ENCODE results near the gene PARVG. TPM values are rescaled to one million over a fixed set of nuclear protein-coding genes. Genes with fewer than 3 reads are reported as not detected.

PARVG gene
- total RNA-seq, 1 donor from 2014 or later: 2.1 TPM

DNA sequence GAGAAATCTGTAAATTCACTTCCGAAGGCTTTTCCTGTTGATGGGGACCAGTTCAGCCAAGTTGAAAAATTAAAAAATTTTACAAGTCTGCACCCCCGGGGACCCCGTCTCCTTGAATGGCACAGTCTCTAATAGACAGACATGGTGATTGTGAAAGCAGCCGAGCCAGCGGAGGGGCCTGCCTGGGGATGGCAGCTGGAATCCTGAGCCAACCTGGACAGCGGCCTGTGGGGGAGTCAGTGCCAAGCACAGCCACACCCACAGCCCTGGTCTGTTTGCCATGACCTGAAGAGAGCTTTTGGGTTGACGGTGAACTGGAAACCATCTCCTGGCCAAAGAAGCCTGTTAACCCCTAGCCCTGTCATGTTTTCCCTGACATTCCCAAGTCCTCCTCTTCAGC lies 64.7 kb downstream of the PARVG start:
- no peak for ATAC-seq

DNA sequence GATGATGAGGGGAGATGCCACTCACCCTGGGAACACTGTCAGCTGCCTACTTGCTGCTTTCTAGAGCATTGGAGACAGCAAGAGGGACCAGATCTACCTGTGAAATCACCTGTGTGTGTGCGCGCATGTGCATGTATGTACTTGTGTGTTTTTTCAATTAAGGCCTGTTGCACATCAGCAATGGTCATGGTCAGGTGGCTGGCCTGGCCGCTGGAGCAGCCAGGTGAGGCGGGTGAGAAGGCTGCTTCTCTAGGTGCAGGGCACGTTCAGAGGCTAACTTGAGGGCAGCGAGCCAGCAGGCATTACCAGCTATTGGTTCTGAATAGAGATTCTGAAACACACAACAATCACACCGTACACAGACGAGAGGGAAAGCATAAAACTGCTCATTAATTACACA lies 65.1 kb downstream of the PARVG start:
- no peak for ATAC-seq

DNA sequence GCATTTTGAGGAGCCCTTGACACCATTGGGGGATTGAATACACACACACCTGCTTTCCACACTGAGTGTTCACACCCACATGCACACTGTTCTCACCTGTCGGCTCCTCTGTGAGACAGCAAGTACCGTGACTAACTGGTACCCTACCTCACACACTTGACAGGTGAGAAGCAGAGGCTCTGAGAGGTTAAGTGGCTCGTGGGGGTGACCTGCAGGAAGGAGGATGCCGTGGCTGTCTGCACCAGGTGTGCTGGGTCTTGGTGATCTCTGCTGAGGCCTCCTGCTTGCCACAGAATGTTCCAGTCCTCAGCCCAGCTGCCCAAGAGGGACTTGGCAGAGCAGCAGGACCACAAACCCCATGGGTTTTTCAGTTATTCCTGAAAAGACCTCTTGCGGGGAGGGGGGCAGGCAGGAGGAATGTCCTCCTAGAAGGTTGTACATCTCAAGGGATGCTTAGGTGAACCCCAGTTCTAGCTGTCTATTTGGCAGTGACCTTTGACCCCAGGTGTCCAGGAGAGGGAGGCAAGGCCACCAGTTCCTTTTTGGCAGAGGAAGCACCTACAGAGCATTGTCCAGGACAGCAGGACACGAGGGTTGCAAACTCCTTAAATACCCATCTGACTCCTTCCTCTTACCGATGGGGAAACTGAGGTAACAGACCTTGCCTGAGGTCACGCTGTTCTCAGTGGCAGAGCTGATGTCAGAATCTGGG lies 66.0 kb downstream of the PARVG start:
- ATAC-seq: no peak

DNA sequence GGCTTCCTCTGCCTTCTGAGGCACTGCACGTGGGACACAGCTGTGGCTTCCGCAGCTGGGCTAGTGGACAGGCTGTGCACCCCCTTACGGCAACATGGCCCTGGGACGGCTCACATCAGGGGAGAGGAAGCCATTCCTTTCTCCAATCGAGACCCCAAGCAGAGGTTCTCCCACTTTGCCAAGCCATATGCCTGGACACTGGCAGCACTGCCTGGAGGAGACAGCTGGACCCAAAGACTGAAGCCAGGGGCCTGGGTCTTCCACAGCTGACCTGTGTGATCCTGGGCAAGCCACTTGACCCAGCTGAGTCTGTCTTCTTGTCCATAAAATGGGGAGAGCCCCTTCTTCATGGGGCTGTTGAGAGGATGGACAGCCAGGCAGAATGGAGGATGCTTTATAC lies 66.6 kb downstream of the PARVG start:
- ATAC-seq: no peak

DNA sequence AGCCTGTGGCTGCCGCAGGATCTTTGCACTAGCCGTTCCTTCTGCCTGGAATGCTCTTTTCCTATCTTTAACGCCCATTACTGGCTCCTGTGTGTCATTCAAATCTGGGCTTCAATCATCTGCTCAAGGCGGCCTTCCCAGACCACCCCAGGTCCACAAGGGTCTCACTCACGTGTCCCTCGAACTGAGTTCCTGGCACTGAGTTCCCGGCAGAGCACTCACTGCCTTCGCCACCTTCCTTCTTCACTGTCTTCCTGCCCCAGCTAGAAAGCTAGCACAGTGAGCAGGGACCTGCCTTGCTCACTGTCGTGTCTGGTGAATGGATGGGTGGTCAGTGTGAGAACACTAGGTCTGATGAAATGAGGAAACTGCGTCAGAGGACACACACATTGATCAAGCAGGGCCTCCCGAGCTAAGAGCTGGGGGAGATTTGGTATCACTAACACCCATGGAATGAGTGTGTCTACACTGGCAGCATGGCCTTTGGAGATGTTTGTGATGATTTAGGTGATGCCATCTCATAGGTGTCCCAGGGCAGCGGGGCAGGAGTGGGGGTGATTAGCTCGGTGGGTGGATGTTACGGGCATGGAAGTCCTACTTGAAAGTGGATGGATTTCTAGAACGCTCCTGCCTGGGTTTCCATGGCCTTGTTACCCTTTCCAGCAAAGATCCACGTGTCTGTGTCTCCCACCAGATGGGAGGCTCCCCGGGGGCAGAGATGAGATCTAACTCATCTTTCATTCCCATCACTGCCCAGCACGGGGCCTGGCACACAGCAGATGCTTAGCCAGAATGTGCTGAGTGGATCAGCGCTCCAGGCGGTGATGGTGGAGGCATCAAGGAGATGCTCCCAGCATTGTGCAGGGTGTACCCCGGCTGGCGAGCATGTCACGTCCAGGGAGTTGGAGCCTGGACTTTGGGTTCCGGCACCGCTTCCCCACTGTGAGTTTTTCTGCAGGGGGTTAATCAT lies 67.5 kb downstream of the PARVG start:
- ATAC-seq: no peak

DNA sequence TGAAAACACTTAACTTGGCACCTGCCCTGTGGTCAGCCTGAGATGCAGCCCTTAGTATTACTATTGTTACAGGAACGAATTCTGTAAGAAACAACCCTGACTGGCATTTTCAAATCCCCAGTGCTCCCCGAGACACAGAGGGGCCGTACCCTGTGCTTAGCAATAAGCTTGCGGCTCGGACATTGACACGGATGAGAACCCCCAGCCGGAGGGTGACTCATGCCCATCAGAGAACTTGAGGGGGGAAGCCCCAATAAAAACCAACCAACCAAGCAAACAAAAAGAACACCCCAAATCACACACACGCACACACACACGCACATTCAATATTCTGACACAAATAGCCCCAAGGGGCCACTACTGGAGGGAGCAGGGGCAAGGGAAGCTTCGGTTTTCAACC lies 68.2 kb downstream of the PARVG start:
- no peak for ATAC-seq

DNA sequence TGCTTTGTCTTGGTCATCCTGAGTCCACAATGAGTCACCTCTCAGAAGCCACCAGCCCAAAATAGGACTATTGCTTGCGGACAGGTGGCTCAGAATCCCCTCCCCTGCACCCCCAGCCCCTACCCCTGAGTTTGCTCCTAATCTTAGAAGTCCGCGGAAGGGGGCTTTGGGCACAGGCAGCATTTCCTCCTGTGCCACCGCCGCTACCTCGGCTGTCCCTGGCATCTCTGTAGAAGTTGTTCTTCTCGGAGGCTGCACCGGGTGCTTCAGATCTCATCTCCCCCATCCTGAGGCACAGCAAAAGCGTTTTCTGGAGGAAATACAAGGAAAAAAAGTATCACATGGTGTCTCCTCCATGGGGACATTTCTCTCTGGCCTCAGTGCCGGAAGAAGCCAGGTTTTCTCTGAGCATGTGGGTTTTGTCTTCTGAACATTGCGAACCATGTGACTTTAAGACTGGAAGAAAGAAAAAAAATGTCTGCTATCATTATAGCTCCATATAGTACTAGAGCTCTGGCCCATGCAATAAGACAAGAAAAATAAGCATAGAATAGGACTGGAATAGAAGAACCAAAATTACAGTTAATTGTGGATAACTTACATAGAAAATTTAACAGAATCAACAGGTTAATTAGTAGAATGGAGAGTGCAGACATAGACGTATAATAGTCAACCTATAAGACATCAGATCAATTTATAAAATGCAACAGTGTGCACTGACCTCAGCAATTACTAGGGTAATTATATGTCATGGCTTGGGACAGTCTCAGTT lies 68.8 kb downstream of the PARVG start:
- no peak for ATAC-seq

DNA sequence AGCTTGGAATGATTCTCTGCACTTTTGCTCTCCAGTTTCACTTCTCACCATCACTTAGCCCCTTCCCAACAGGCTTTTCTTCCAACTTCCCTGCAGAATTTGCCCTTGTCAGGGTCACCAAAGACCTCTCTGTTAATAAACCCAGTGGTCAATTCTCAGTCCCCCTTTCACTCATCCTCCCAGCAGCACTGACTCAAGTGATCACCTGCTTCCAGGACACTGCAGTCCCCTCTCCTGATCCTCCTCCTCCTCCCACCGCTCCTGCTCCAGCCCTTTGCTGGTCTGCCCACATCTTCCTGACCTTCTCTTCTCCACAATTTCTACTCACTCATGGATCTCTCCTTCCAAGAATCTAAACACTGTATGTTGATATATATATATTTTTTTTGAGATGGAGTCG lies 74.1 kb downstream of the PARVG start:
- ATAC-seq: no peak

DNA sequence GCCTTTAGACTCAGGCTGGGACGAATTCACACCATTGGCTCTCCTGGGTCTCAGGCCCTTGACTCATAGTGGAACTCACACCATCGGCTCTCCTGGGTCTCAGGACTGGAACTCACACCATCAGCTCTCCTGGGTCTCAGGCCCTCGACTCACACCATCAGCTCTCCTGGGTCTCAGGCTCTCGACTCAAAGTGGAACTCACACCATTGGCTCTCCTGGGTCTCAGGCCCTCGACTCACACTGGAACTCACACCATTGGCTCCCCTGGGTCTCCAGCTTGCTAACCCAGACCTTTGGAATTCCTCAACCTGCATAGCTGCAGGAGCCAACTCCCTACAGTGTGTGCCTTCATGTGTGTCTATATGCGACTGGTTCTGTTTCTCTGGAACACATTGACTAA lies 75.4 kb downstream of the PARVG start:
- no peak for ATAC-seq

DNA sequence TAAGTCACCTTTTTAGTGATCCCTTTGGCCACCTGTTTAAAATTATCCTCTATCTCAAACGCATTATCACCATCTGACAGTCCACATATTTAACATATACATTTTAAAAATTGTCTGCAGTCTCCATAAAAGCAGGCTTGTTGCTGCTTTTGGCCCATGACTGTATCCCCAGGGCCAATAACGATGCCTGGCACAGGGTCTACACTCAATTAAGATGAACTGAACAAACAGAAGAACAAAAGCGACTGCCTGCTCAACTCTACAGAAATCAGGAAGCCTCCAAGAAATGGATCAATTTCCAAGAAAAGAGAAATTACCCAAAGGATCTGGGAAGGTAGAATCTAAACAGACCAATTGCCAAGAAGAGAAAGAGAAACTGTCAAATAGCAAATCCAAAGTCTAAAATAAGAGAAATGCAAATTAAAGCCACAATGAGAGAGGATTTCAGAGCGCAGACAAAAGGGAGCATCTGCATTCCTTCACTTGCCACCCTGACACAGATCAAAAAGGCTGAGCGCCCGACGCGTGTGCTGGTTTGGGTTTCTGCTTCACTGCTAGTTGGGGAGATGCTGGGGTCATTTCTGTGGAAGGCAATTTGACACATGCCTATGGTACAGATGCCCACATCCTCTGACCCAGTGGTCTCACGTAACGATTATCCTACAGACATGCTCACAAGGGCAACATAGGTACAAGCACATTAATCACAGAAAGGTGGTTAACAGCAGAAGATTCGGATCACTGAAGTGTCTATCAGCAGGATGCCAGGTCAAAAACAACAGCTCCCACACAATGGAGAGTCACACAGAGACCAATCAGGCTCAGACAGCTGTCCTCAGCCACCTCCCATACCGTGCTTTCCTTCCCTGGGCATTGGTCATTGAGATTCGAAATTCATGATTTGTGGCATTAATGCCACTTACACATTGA lies 76.1 kb downstream of the PARVG start:
- no peak for ATAC-seq

Other genes starting within 250 kb of the PARVG start
- 37.2 TPM for gene SAMM50, start 225.5 kb upstream of the PARVG start, total RNA-seq
- 6.7 TPM for gene PARVB, start 156.6 kb upstream of the PARVG start, total RNA-seq
- gene SHISAL1, start 132.0 kb downstream of the PARVG start, total RNA-seq: 0.08 TPM